GM12878 (cell line): Measurements from ENCODE around the gene HEXA. TPM values are rescaled to one million over a fixed set of nuclear protein-coding genes. Genes with fewer than 3 reads are reported as not detected.

Experiments
- CBFB ChIP-seq: IDR thresholded peaks from 2 replicates; pipeline ENCODE4 v1.6.1; 2016; ENCODE audit warnings: antibody characterized with exemption, low read depth
- CHD4 ChIP-seq: fragments of 200-600 bp; sonication (generic); IDR thresholded peaks from 2 replicates; pipeline ENCODE4 v1.6.1; 2016; ENCODE audit warnings: mild to moderate bottlenecking
- DPF2 ChIP-seq: fragments of 450-650 bp; IDR thresholded peaks from 2 replicates; pipeline ENCODE4 v1.6.1; 2017; ENCODE audit warnings: mild to moderate bottlenecking
- EED ChIP-seq: sonication (generic); IDR thresholded peaks from 2 replicates; pipeline ENCODE4 v1.6.1; 2016; ENCODE audit warnings: antibody characterized with exemption, low read depth
- ESRRA ChIP-seq: IDR thresholded peaks from 2 replicates; pipeline ENCODE4 v1.6.1; 2012; ENCODE audit warnings: mild to moderate bottlenecking, low read length, improper control_type of control experiment
- JUND ChIP-seq: IDR thresholded peaks from 2 replicates; pipeline ENCODE4 v1.6.1; 2012; ENCODE audit warnings: low read depth, mild to moderate bottlenecking, low read length, improper control_type of control experiment, moderate library complexity
- RAD51 ChIP-seq: fragments of 450-650 bp; IDR thresholded peaks from 2 replicates; pipeline ENCODE4 v1.6.1; 2016; ENCODE audit warnings: moderate library complexity, mild to moderate bottlenecking, inconsistent platforms
- SMC3 ChIP-seq: IDR thresholded peaks from 2 replicates; pipeline ENCODE4 v1.6.1; 2011; ENCODE audit warnings: low read length, improper control_type of control experiment, borderline replicate concordance
- ZSCAN29 ChIP-seq: fragments of 450-650 bp; IDR thresholded peaks from 2 replicates; pipeline ENCODE4 v1.6.1; 2017; ENCODE audit warnings: mild to moderate bottlenecking, moderate library complexity
- polyA plus RNA-seq, 11 experiments: library from polyadenylated mRNA; depleted of rRNA in 4 of 11; unstranded in 6 of 11; stranded (reverse) in 5 of 11; fragments of >200 nt; fragmentation: Nextera tagmentation in 4 of 11; fragmentation: Illumina TruSeq in 1 of 11; extraction: Ambion mirVana in 4 of 11; extraction: Trizol in 1 of 11; gene quantifications; 1 replicate in 1 of 11; 2 replicates in 10 of 11; pipeline versions ENCODE4 v1.2.1 to v1.2.3, GENCODE V29; 2011 to 2016; ENCODE audit warnings: inconsistent platforms in 2 of 11, missing spikeins in 2 of 11, low read depth in 1 of 11
- total RNA-seq, 4 experiments: library from RNA; depleted of rRNA in 3 of 4; stranded (reverse); fragments of >200 nt in 3 of 4; fragmentation: Illumina TruSeq in 1 of 4; extraction: Trizol in 1 of 4; gene quantifications; 2 replicates each; pipeline versions ENCODE4 v1.2.1 to v1.2.3, GENCODE V29; 2013 to 2021
- TF ChIP-seq, protein P1 (sequence below): fragments of 450-650 bp; conservative IDR thresholded peaks from 2 replicates; pipeline ENCODE4 v1.6.1; 2017; ENCODE audit warnings: mild to moderate bottlenecking, moderate library complexity
- TF ChIP-seq, protein P2 (sequence below): IDR thresholded peaks from 2 replicates; pipeline ENCODE4 v1.6.1; 2012; ENCODE audit warnings: low read depth, low read length, improper control_type of control experiment
- TF ChIP-seq, protein P3 (sequence below): IDR thresholded peaks from 2 replicates; pipeline ENCODE4 v1.6.1; 2011; ENCODE audit warnings: borderline replicate concordance, low read depth, mild to moderate bottlenecking, moderate library complexity, low read length; ENCODE audit not compliant: insufficient read depth, poor library complexity, severe bottlenecking
- TF ChIP-seq, protein P4 (sequence below): fragments of 450-650 bp; formaldehyde crosslinking; IDR thresholded peaks from 2 replicates; pipeline ENCODE4 v1.5.0; 2022; ENCODE audit warnings: mild to moderate bottlenecking, missing genetic modification characterization
- TF ChIP-seq, protein P5 (sequence below): fragments of 450-650 bp; IDR thresholded peaks from 2 replicates; pipeline ENCODE4 v1.6.1; 2017; ENCODE audit warnings: antibody characterized with exemption, mild to moderate bottlenecking, moderate library complexity
- TF ChIP-seq, protein P6 (sequence below): fragments of 450-650 bp; IDR thresholded peaks from 2 replicates; pipeline ENCODE4 v1.6.1; 2018; ENCODE audit warnings: mild to moderate bottlenecking, low read depth, moderate library complexity; ENCODE audit not compliant: partially characterized antibody

Gene HEXA
- total and polyA plus RNA-seq, 10 of the 15 experiments (the other 5 are each of a cell fraction or from before 2014, with no cell fraction given): 24.5 to 151 (median 69.3) TPM

DNA sequence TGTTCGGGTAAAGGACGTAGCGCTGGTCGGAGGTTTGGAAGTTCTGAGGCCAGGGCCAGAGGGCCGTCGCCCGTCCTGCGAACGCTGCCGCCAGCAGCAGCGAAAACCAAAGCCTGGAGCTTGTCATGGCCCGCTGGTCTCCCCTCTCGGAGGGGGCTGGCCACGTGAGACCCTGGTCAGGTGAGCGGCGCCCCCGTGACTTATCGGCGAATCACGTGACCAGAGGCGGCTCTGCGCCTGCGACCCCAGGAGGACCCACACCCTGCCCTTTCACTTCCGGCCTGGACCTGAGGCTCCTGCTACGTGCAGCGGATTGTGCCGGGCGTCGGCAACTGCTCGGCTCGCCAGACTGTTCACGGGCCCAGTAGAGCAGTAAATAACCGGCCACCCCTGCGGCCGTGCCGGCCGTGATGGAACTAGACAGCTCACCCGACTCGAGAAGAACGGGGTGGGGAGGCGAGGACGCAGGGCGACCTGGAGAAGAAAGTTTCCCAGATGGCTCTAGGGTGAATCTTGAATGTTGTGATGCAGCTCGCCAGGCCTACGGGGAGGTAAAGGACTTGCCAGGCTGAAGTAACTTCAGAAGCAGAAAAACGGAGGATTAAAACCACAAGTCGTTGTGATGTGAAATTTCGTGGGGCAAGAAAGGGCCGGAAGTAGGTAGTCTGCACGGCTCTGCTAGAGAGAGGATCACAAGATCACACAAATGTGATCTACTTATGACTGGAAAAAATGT is at the start of gene HEXA (continued):
- TF ChIP-seq, protein P1, sequence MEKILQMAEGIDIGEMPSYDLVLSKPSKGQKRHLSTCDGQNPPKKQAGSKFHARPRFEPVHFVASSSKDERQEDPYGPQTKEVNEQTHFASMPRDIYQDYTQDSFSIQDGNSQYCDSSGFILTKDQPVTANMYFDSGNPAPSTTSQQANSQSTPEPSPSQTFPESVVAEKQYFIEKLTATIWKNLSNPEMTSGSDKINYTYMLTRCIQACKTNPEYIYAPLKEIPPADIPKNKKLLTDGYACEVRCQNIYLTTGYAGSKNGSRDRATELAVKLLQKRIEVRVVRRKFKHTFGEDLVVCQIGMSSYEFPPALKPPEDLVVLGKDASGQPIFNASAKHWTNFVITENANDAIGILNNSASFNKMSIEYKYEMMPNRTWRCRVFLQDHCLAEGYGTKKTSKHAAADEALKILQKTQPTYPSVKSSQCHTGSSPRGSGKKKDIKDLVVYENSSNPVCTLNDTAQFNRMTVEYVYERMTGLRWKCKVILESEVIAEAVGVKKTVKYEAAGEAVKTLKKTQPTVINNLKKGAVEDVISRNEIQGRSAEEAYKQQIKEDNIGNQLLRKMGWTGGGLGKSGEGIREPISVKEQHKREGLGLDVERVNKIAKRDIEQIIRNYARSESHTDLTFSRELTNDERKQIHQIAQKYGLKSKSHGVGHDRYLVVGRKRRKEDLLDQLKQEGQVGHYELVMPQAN: peak; percentile 98
- TF ChIP-seq EED: no peak
- no peak for TF ChIP-seq ESRRA
- TF ChIP-seq CBFB: peak; percentile 82
- TF ChIP-seq, protein P2, sequence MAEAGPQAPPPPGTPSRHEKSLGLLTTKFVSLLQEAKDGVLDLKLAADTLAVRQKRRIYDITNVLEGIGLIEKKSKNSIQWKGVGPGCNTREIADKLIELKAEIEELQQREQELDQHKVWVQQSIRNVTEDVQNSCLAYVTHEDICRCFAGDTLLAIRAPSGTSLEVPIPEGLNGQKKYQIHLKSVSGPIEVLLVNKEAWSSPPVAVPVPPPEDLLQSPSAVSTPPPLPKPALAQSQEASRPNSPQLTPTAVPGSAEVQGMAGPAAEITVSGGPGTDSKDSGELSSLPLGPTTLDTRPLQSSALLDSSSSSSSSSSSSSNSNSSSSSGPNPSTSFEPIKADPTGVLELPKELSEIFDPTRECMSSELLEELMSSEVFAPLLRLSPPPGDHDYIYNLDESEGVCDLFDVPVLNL: no peak
- peak; percentile 84 for TF ChIP-seq DPF2
- TF ChIP-seq, protein P3, sequence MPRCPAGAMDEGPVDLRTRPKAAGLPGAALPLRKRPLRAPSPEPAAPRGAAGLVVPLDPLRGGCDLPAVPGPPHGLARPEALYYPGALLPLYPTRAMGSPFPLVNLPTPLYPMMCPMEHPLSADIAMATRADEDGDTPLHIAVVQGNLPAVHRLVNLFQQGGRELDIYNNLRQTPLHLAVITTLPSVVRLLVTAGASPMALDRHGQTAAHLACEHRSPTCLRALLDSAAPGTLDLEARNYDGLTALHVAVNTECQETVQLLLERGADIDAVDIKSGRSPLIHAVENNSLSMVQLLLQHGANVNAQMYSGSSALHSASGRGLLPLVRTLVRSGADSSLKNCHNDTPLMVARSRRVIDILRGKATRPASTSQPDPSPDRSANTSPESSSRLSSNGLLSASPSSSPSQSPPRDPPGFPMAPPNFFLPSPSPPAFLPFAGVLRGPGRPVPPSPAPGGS: peak; percentile 81
- TF ChIP-seq, protein P4, sequence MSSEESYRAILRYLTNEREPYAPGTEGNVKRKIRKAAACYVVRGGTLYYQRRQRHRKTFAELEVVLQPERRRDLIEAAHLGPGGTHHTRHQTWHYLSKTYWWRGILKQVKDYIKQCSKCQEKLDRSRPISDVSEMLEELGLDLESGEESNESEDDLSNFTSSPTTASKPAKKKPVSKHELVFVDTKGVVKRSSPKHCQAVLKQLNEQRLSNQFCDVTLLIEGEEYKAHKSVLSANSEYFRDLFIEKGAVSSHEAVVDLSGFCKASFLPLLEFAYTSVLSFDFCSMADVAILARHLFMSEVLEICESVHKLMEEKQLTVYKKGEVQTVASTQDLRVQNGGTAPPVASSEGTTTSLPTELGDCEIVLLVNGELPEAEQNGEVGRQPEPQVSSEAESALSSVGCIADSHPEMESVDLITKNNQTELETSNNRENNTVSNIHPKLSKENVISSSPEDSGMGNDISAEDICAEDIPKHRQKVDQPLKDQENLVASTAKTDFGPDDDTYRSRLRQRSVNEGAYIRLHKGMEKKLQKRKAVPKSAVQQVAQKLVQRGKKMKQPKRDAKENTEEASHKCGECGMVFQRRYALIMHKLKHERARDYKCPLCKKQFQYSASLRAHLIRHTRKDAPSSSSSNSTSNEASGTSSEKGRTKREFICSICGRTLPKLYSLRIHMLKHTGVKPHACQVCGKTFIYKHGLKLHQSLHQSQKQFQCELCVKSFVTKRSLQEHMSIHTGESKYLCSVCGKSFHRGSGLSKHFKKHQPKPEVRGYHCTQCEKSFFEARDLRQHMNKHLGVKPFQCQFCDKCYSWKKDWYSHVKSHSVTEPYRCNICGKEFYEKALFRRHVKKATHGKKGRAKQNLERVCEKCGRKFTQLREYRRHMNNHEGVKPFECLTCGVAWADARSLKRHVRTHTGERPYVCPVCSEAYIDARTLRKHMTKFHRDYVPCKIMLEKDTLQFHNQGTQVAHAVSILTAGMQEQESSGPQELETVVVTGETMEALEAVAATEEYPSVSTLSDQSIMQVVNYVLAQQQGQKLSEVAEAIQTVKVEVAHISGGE (CRISPR knock-in tag): peak; percentile 74
- TF ChIP-seq, protein P5, sequence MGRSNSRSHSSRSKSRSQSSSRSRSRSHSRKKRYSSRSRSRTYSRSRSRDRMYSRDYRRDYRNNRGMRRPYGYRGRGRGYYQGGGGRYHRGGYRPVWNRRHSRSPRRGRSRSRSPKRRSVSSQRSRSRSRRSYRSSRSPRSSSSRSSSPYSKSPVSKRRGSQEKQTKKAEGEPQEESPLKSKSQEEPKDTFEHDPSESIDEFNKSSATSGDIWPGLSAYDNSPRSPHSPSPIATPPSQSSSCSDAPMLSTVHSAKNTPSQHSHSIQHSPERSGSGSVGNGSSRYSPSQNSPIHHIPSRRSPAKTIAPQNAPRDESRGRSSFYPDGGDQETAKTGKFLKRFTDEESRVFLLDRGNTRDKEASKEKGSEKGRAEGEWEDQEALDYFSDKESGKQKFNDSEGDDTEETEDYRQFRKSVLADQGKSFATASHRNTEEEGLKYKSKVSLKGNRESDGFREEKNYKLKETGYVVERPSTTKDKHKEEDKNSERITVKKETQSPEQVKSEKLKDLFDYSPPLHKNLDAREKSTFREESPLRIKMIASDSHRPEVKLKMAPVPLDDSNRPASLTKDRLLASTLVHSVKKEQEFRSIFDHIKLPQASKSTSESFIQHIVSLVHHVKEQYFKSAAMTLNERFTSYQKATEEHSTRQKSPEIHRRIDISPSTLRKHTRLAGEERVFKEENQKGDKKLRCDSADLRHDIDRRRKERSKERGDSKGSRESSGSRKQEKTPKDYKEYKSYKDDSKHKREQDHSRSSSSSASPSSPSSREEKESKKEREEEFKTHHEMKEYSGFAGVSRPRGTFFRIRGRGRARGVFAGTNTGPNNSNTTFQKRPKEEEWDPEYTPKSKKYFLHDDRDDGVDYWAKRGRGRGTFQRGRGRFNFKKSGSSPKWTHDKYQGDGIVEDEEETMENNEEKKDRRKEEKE: no peak
- no peak for TF ChIP-seq SMC3
- peak; percentile 100 for TF ChIP-seq RAD51
- TF ChIP-seq JUND: no peak
- no peak for TF ChIP-seq ZSCAN29
- TF ChIP-seq, protein P6, sequence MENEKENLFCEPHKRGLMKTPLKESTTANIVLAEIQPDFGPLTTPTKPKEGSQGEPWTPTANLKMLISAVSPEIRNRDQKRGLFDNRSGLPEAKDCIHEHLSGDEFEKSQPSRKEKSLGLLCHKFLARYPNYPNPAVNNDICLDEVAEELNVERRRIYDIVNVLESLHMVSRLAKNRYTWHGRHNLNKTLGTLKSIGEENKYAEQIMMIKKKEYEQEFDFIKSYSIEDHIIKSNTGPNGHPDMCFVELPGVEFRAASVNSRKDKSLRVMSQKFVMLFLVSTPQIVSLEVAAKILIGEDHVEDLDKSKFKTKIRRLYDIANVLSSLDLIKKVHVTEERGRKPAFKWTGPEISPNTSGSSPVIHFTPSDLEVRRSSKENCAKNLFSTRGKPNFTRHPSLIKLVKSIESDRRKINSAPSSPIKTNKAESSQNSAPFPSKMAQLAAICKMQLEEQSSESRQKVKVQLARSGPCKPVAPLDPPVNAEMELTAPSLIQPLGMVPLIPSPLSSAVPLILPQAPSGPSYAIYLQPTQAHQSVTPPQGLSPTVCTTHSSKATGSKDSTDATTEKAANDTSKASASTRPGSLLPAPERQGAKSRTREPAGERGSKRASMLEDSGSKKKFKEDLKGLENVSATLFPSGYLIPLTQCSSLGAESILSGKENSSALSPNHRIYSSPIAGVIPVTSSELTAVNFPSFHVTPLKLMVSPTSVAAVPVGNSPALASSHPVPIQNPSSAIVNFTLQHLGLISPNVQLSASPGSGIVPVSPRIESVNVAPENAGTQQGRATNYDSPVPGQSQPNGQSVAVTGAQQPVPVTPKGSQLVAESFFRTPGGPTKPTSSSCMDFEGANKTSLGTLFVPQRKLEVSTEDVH: no peak
- TF ChIP-seq CHD4: no peak
